ENCODE results near the gene PLCB1.

The PLCB1 gene

DNA sequence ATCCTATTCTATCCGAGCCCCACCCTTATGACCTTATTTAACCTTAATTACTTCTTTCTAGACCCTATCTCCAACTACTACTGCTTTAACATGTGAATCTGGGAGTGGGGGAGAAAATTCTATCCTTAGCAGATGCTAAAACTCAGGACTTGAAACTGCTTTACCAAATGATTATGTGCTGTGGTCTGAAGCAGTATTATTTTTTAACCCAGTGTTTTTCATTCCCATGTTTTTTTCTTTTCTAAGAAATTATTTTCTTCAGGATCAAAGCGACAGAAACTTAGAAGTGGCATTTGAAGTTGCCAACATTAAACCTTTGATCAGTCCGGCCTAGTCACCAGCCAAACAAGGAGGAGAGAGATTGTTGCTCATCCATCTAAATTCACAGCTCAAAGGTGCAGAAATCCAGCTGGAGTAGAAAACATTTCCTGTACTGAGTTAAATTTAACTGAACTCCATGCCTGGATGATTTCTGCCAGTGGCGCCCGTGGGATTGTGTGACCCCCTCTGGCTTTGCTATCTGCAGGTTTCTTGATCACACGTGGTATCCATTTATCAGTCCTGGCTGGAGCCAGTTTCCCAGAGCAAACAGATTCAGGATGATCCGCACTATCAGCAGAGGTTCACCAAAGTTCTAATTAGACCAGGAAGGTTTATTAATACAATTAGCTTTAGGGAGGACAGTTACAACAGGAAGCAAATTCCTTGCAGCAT, 300.5 kb downstream of the PLCB1 start:
- H3K4me1 ChIP-seq (ENCODE audit: control insufficient read depth in 2 of 2, insufficient read depth in 1 of 2, low read depth in 1 of 2, low read length in 2 of 2) = peaks cover 2 to 5% of the 10 kb centered on the region in 2 donors
- no peak overlapping the region for H4K91ac ChIP-seq (ENCODE audit: low read depth, low read length, poor library complexity)
- H3K79me1 ChIP-seq (ENCODE audit: low read depth, low read length) = no peaks in the 10 kb centered on the region
- no peaks in the 10 kb centered on the region for H3K9me3 ChIP-seq (replicated peaks in 1 of 2; ENCODE audit: control insufficient read depth in 2 of 2, insufficient read depth in 1 of 2, low read depth in 1 of 2, low read length in 2 of 2)
- H3K27me3 ChIP-seq (ENCODE audit: control insufficient read depth in 3 of 3, insufficient read depth in 3 of 3, low read depth in 1 of 3, low read length in 3 of 3) = no peaks in the 10 kb centered on the region
- no peak overlapping the region for H3K4ac ChIP-seq (ENCODE audit: low read length)
- no peak overlapping the region for H3K18ac ChIP-seq (ENCODE audit: low read length)
- no peak overlapping the region for H2BK5ac ChIP-seq (ENCODE audit: low read length)
- H3K9ac ChIP-seq (ENCODE audit: low read depth, low read length, poor library complexity) = no peak overlapping the region
- DNase-seq (ENCODE audit: low spot score) = no peak
- peak overlapping the region; percentile 64 for H2AFZ ChIP-seq (ENCODE audit: low read length)
- H2AK5ac ChIP-seq (ENCODE audit: low read depth, low read length) = no peak overlapping the region
- H2BK15ac ChIP-seq (ENCODE audit: low read length) = no peak overlapping the region
- no peak overlapping the region for H3K27ac ChIP-seq (replicated peaks; ENCODE audit: low read length)
- H3K36me3 ChIP-seq (replicated peaks in 1 of 2; ENCODE audit: control insufficient read depth in 2 of 2, insufficient read depth in 2 of 2, low read length in 2 of 2) = no peaks in the 10 kb centered on the region
- no peak overlapping the region for H2BK12ac ChIP-seq (ENCODE audit: low read length)
- no peak overlapping the region for H3K23ac ChIP-seq (ENCODE audit: low read depth, low read length, poor library complexity)
- no peak overlapping the region for H4K8ac ChIP-seq (ENCODE audit: low read depth, low read length)
- no peak overlapping the region for H2BK120ac ChIP-seq (ENCODE audit: low read depth, low read length)
- no CpG with 5 or more reads among the region's 7 CpGs for WGBS, 2 donors (ENCODE audit: extremely low coverage in 2 of 2, insufficient read length in 2 of 2, insufficient replicate concordance in 1 of 2)
- H3K4me2 ChIP-seq (ENCODE audit: insufficient read depth, low read length, poor library complexity, severe bottlenecking) = no peak overlapping the region
- H3K14ac ChIP-seq (ENCODE audit: low read length) = no peak overlapping the region
- no peak overlapping the region for H3K4me3 ChIP-seq (ENCODE audit: low read length in 2 of 2)

DNA sequence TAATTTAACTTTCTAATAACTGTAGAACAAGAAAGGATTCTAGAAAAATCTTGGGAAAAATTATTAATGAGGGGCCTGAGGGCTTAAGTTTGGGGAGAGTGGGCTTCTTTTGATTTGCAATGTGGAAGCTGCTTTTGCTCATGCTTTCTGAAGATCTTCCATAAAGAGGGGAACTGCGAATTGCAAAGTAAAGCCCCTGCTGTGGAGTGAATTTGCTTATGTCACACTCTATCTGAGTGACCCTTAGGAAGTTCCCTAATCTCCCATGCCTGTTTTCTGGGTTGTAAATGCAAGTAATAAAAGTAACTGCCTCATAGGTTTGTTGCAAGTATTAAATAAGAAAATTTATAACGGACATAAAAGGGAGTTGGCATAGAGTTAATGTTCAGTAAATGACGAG, 301.2 kb downstream of the PLCB1 start:
- Histone ChIP-seq H3K23ac (ENCODE audit: low read depth, low read length, poor library complexity) (no peak overlapping the region), H3K36me3 (replicated peaks in 1 of 2; ENCODE audit: control insufficient read depth in 2 of 2, insufficient read depth in 2 of 2, low read length in 2 of 2) (no peaks in the 10 kb centered on the region), H3K4me1 (ENCODE audit: control insufficient read depth in 2 of 2, insufficient read depth in 1 of 2, low read depth in 1 of 2, low read length in 2 of 2) (peaks cover 2 to 5% of the 10 kb centered on the region in 2 donors), H3K4ac (ENCODE audit: low read length) (no peak overlapping the region), H3K4me3 (ENCODE audit: low read length in 2 of 2) (no peak overlapping the region), H3K9ac (ENCODE audit: low read depth, low read length, poor library complexity) (no peak overlapping the region), H4K91ac (ENCODE audit: low read depth, low read length, poor library complexity) (no peak overlapping the region), H2BK120ac (ENCODE audit: low read depth, low read length) (no peak overlapping the region), H3K27me3 (ENCODE audit: control insufficient read depth in 3 of 3, insufficient read depth in 3 of 3, low read depth in 1 of 3, low read length in 3 of 3) (no peaks in the 10 kb centered on the region), H2BK12ac (ENCODE audit: low read length) (no peak overlapping the region), H3K9me3 (replicated peaks in 1 of 2; ENCODE audit: control insufficient read depth in 2 of 2, insufficient read depth in 1 of 2, low read depth in 1 of 2, low read length in 2 of 2) (no peaks in the 10 kb centered on the region), H2BK15ac (ENCODE audit: low read length) (no peak overlapping the region), H4K8ac (ENCODE audit: low read depth, low read length) (no peak overlapping the region), H3K14ac (ENCODE audit: low read length) (no peak overlapping the region), H3K18ac (ENCODE audit: low read length) (no peak overlapping the region), H3K79me1 (ENCODE audit: low read depth, low read length) (no peaks in the 10 kb centered on the region), H3K4me2 (ENCODE audit: insufficient read depth, low read length, poor library complexity, severe bottlenecking) (no peak overlapping the region), H2BK5ac (ENCODE audit: low read length) (no peak overlapping the region), H2AK5ac (ENCODE audit: low read depth, low read length) (no peak overlapping the region), H2AFZ (ENCODE audit: low read length) (peak overlapping the region; percentile 64), H3K27ac (replicated peaks; ENCODE audit: low read length) (no peak overlapping the region)
- no CpG with 5 or more reads among the region's 3 CpGs for WGBS, 2 donors (ENCODE audit: extremely low coverage in 2 of 2, insufficient read length in 2 of 2, insufficient replicate concordance in 1 of 2)
- no peak for DNase-seq (ENCODE audit: low spot score)

GRCh38 chr20:8434326-8434876, 302.3 kb downstream of the PLCB1 start:
- Histone ChIP-seq H4K91ac (ENCODE audit: low read depth, low read length, poor library complexity) (no peak overlapping the region), H2BK15ac (ENCODE audit: low read length) (no peak overlapping the region), H3K36me3 (replicated peaks in 1 of 2; ENCODE audit: control insufficient read depth in 2 of 2, insufficient read depth in 2 of 2, low read length in 2 of 2) (no peaks in the 10 kb centered on the region), H3K18ac (ENCODE audit: low read length) (no peak overlapping the region), H3K9ac (ENCODE audit: low read depth, low read length, poor library complexity) (no peak overlapping the region), H4K8ac (ENCODE audit: low read depth, low read length) (no peak overlapping the region), H3K79me1 (ENCODE audit: low read depth, low read length) (no peaks in the 10 kb centered on the region), H3K9me3 (replicated peaks in 1 of 2; ENCODE audit: control insufficient read depth in 2 of 2, insufficient read depth in 1 of 2, low read depth in 1 of 2, low read length in 2 of 2) (no peaks in the 10 kb centered on the region), H3K23ac (ENCODE audit: low read depth, low read length, poor library complexity) (no peak overlapping the region), H3K4me2 (ENCODE audit: insufficient read depth, low read length, poor library complexity, severe bottlenecking) (no peak overlapping the region), H2BK120ac (ENCODE audit: low read depth, low read length) (no peak overlapping the region), H3K4me3 (ENCODE audit: low read length in 2 of 2) (no peak overlapping the region), H3K4me1 (ENCODE audit: control insufficient read depth in 2 of 2, insufficient read depth in 1 of 2, low read depth in 1 of 2, low read length in 2 of 2) (peaks cover 2 to 5% of the 10 kb centered on the region in 2 donors), H2AK5ac (ENCODE audit: low read depth, low read length) (no peak overlapping the region), H2AFZ (ENCODE audit: low read length) (no peak overlapping the region), H3K14ac (ENCODE audit: low read length) (no peak overlapping the region), H2BK12ac (ENCODE audit: low read length) (no peak overlapping the region), H3K27ac (replicated peaks; ENCODE audit: low read length) (no peak overlapping the region), H3K4ac (ENCODE audit: low read length) (no peak overlapping the region), H2BK5ac (ENCODE audit: low read length) (no peak overlapping the region), H3K27me3 (ENCODE audit: control insufficient read depth in 3 of 3, insufficient read depth in 3 of 3, low read depth in 1 of 3, low read length in 3 of 3) (no peaks in the 10 kb centered on the region)
- whole genome bisulfite sequencing, 2 donors (ENCODE audit: extremely low coverage in 2 of 2, insufficient read length in 2 of 2, insufficient replicate concordance in 1 of 2) = no CpG with 5 or more reads among the region's 2 CpGs
- DNase-seq (ENCODE audit: low spot score) = no peak

DNA sequence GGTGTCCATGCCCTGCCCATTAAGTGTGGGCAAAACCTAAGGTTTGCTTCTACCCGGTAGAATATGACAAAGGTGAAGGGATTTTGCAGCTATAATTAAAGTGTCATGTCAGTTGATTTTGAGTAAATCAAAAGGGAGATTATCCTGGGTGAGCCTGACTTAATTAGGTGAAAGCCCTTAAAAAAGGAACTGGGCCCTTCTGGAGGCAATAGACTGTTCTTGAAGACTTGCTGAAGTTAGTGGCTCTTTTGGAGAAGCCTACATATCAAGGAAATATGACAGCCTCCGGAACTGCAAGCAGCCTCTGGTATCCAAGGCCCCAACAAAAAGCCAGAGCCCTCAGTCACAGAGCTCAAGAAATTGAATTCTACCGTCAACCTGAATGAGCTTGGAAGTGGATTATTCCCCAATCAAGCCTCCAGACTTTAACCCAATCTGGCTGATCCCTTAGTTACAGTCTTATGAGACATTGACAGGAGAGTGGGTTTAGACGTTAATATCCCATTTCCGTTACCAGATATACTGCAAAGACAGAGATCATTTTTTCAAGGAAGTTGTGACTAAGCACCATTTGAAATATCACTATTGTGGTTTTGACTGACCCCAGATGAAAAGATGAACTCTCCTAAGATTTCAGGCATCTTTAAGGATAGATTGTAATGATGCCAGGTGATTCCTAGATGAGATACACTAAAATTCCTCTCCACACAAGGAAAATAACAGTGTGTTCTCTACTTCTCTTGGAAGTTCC, 303.4 kb downstream of the PLCB1 start:
- H3K9me3 ChIP-seq (replicated peaks in 1 of 2; ENCODE audit: control insufficient read depth in 2 of 2, insufficient read depth in 1 of 2, low read depth in 1 of 2, low read length in 2 of 2) = no peaks in the 10 kb centered on the region
- H2AFZ ChIP-seq (ENCODE audit: low read length) = no peak overlapping the region
- H3K4ac ChIP-seq (ENCODE audit: low read length) = no peak overlapping the region
- no peak overlapping the region for H4K8ac ChIP-seq (ENCODE audit: low read depth, low read length)
- no peaks in the 10 kb centered on the region for H3K27me3 ChIP-seq (ENCODE audit: control insufficient read depth in 3 of 3, insufficient read depth in 3 of 3, low read depth in 1 of 3, low read length in 3 of 3)
- no CpG with 5 or more reads among the region's 5 CpGs for WGBS, 2 donors (ENCODE audit: extremely low coverage in 2 of 2, insufficient read length in 2 of 2, insufficient replicate concordance in 1 of 2)
- no peak overlapping the region for H2AK5ac ChIP-seq (ENCODE audit: low read depth, low read length)
- H3K18ac ChIP-seq (ENCODE audit: low read length) = no peak overlapping the region
- no peak overlapping the region for H2BK5ac ChIP-seq (ENCODE audit: low read length)
- H3K4me2 ChIP-seq (ENCODE audit: insufficient read depth, low read length, poor library complexity, severe bottlenecking) = no peak overlapping the region
- no peak overlapping the region for H2BK15ac ChIP-seq (ENCODE audit: low read length)
- no peak overlapping the region for H3K23ac ChIP-seq (ENCODE audit: low read depth, low read length, poor library complexity)
- no peak overlapping the region for H3K27ac ChIP-seq (replicated peaks; ENCODE audit: low read length)
- H3K9ac ChIP-seq (ENCODE audit: low read depth, low read length, poor library complexity) = no peak overlapping the region
- no peak overlapping the region for H2BK120ac ChIP-seq (ENCODE audit: low read depth, low read length)
- H3K36me3 ChIP-seq (replicated peaks in 1 of 2; ENCODE audit: control insufficient read depth in 2 of 2, insufficient read depth in 2 of 2, low read length in 2 of 2) = no peaks in the 10 kb centered on the region
- no peak for DNase-seq (ENCODE audit: low spot score)
- H3K4me1 ChIP-seq (ENCODE audit: control insufficient read depth in 2 of 2, insufficient read depth in 1 of 2, low read depth in 1 of 2, low read length in 2 of 2) = peaks cover 2 to 5% of the 10 kb centered on the region in 2 donors
- H2BK12ac ChIP-seq (ENCODE audit: low read length) = no peak overlapping the region
- no peak overlapping the region for H3K4me3 ChIP-seq (ENCODE audit: low read length in 2 of 2)
- H3K14ac ChIP-seq (ENCODE audit: low read length) = no peak overlapping the region
- no peak overlapping the region for H4K91ac ChIP-seq (ENCODE audit: low read depth, low read length, poor library complexity)
- no peaks in the 10 kb centered on the region for H3K79me1 ChIP-seq (ENCODE audit: low read depth, low read length)

Data from neuronal stem cell (in vitro differentiated cells).